ENCODE results near the gene PPP4C.

DNA sequence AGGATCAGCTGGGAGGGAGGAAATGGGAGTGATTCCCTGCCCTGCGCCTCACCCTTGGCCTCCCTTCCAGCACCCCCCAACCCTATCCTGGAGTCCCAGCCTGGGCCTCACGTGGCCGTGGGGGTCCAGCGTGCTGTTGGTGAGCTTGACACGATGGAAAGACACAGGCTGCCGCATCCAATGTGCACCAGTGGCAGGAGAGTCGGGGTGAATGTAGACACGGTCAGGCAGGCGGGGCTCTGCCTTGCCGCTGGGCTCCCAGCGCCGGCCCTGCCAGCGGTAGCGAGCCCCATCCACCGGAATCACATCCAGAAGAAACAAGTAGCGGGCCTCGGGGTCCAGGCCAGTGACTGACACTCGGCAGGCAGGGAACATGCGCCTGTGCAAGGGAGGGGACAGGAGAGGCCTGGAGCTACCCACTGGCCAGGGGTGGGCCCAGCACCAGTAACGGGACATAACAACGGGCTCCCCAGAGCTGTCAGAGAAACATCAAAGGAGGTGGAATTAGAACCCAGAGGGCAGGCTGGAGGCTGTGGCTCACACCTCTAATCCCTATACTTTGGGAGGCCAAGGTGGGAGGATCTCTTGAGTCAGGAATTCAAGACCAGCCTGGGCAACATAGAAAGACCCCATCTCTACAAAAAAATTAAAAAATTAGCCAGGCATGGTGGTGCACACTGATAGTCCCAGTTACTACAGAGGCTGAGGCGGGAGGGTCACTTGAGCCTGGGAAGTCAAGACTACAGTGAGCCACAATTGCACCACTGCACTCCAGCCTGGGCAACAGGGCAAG lies 13.2 kb downstream of the PPP4C start:
- TF ChIP-seq POLR2A (IDR thresholded peaks at IDR 0.05; ENCODE audit: borderline replicate concordance, extremely low read depth, insufficient read depth, insufficient read length) (no peak), CBX3 (IDR thresholded peaks at IDR 0.05; ENCODE audit: low read depth) (no peak), EZH2 (IDR thresholded peaks at IDR 0.05) (no peak), ZFX (IDR thresholded peaks at IDR 0.05) (no peak), ELF1 (IDR thresholded peaks at IDR 0.05; ENCODE audit: borderline replicate concordance, low read depth) (no peak), SP1 (IDR thresholded peaks at IDR 0.05; ENCODE audit: low read depth) (no peak), YY1 (IDR thresholded peaks at IDR 0.05; ENCODE audit: extremely low read depth, insufficient replicate concordance, low read depth, low read length) (no peak), JUND (IDR thresholded peaks at IDR 0.05) (no peak), POLR2AphosphoS5 (IDR thresholded peaks at IDR 0.05; ENCODE audit: low read depth, low read length) (no peak)
- TF ChIP-seq, protein P1, sequence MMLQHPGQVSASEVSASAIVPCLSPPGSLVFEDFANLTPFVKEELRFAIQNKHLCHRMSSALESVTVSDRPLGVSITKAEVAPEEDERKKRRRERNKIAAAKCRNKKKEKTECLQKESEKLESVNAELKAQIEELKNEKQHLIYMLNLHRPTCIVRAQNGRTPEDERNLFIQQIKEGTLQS (IDR thresholded peaks at IDR 0.05): no peak
- TF ChIP-seq, protein P2, sequence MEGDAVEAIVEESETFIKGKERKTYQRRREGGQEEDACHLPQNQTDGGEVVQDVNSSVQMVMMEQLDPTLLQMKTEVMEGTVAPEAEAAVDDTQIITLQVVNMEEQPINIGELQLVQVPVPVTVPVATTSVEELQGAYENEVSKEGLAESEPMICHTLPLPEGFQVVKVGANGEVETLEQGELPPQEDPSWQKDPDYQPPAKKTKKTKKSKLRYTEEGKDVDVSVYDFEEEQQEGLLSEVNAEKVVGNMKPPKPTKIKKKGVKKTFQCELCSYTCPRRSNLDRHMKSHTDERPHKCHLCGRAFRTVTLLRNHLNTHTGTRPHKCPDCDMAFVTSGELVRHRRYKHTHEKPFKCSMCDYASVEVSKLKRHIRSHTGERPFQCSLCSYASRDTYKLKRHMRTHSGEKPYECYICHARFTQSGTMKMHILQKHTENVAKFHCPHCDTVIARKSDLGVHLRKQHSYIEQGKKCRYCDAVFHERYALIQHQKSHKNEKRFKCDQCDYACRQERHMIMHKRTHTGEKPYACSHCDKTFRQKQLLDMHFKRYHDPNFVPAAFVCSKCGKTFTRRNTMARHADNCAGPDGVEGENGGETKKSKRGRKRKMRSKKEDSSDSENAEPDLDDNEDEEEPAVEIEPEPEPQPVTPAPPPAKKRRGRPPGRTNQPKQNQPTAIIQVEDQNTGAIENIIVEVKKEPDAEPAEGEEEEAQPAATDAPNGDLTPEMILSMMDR (IDR thresholded peaks at IDR 0.05 in 2 of 3, conservative IDR thresholded peaks at IDR 0.05 in 1 of 3; ENCODE audit: borderline replicate concordance in 1 of 3, insufficient read depth in 1 of 3, low read depth in 2 of 3, low read length in 2 of 3): no peak
- TF ChIP-seq, protein P3, sequence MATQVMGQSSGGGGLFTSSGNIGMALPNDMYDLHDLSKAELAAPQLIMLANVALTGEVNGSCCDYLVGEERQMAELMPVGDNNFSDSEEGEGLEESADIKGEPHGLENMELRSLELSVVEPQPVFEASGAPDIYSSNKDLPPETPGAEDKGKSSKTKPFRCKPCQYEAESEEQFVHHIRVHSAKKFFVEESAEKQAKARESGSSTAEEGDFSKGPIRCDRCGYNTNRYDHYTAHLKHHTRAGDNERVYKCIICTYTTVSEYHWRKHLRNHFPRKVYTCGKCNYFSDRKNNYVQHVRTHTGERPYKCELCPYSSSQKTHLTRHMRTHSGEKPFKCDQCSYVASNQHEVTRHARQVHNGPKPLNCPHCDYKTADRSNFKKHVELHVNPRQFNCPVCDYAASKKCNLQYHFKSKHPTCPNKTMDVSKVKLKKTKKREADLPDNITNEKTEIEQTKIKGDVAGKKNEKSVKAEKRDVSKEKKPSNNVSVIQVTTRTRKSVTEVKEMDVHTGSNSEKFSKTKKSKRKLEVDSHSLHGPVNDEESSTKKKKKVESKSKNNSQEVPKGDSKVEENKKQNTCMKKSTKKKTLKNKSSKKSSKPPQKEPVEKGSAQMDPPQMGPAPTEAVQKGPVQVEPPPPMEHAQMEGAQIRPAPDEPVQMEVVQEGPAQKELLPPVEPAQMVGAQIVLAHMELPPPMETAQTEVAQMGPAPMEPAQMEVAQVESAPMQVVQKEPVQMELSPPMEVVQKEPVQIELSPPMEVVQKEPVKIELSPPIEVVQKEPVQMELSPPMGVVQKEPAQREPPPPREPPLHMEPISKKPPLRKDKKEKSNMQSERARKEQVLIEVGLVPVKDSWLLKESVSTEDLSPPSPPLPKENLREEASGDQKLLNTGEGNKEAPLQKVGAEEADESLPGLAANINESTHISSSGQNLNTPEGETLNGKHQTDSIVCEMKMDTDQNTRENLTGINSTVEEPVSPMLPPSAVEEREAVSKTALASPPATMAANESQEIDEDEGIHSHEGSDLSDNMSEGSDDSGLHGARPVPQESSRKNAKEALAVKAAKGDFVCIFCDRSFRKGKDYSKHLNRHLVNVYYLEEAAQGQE (IDR thresholded peaks at IDR 0.05; ENCODE audit: low read depth): no peak
- TF ChIP-seq, protein P4, sequence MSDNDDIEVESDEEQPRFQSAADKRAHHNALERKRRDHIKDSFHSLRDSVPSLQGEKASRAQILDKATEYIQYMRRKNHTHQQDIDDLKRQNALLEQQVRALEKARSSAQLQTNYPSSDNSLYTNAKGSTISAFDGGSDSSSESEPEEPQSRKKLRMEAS (IDR thresholded peaks at IDR 0.05): no peak
